Neural progenitor cell (in vitro differentiated cells): ENCODE measurements around the gene CPLANE1. TPM values are rescaled to one million over a fixed set of nuclear protein-coding genes. Genes with fewer than 3 reads are reported as not detected.

Experiments
- DNase-seq: peaks from one replicate; pipeline ENCODE4 v3.0.0-alpha.2; 2016; ENCODE audit warnings: low spot score
- H2AFZ ChIP-seq: fragments of 200-600 bp; sonication (generic); replicated peaks from 2 replicates; pipeline ENCODE4 v1.6.1; 2016; ENCODE audit warnings: antibody characterized with exemption
- H3F3A ChIP-seq: fragments of 200-600 bp; sonication (generic); 2 replicates; pipeline ENCODE4 v1.6.1; 2016; ENCODE audit warnings: antibody characterized with exemption, low read depth
- H3K27ac ChIP-seq: fragments of 200-600 bp; sonication (generic); 2 replicates; pipeline ENCODE4 v1.5.1; 2016; ENCODE audit warnings: mild to moderate bottlenecking
- H3K27me3 ChIP-seq: fragments of 200-600 bp; sonication (generic); 2 replicates; pipeline ENCODE4 v1.6.1; 2016; ENCODE audit warnings: mild to moderate bottlenecking, moderate library complexity
- H3K36me3 ChIP-seq: fragments of 200-600 bp; sonication (generic); 2 replicates; pipeline ENCODE4 v1.5.1; 2016
- H3K4me1 ChIP-seq: fragments of 200-600 bp; sonication (generic); 2 replicates; pipeline ENCODE4 v1.6.1; 2016; ENCODE audit warnings: mixed run types
- H3K4me2 ChIP-seq: fragments of 200-600 bp; sonication (generic); 2 replicates; pipeline ENCODE4 v1.6.1; 2016
- H3K4me3 ChIP-seq: fragments of 200-600 bp; sonication (generic); 2 replicates; pipeline ENCODE4 v1.5.1; 2016
- H3K79me2 ChIP-seq: fragments of 200-600 bp; sonication (generic); 2 replicates; pipeline ENCODE4 v1.6.1; 2016; ENCODE audit warnings: low read depth
- H3K9ac ChIP-seq: fragments of 200-600 bp; sonication (generic); 2 replicates; pipeline ENCODE4 v1.6.1; 2016
- H3K9me3 ChIP-seq: fragments of 200-600 bp; sonication (generic); 2 replicates; pipeline ENCODE4 v1.5.1; 2016; ENCODE audit warnings: low read depth
- H4K20me1 ChIP-seq: fragments of 200-600 bp; sonication (generic); 2 replicates; pipeline ENCODE4 v1.6.1; 2016; ENCODE audit warnings: low read depth
- H3K27ac Mint-ChIP-seq: 3 replicates; pipeline ENCODE4 v1.8.0; 2021; ENCODE audit warnings: mixed read lengths
- H3K27me3 Mint-ChIP-seq: 2 replicates; pipeline ENCODE4 v1.8.0; 2022; ENCODE audit warnings: low read depth, mild to moderate bottlenecking, inconsistent platforms, moderate library complexity, mixed read lengths; ENCODE audit not compliant: insufficient read depth
- H3K36me3 Mint-ChIP-seq: 3 replicates; pipeline ENCODE4 v1.8.0; 2021; ENCODE audit warnings: mixed read lengths
- H3K4me1 Mint-ChIP-seq: 3 replicates; pipeline ENCODE4 v1.8.0; 2021; ENCODE audit warnings: mixed read lengths
- H3K4me3 Mint-ChIP-seq: 3 replicates; pipeline ENCODE4 v1.8.0; 2021; ENCODE audit warnings: mild to moderate bottlenecking, moderate library complexity, mixed read lengths
- H3K9me3 Mint-ChIP-seq: 3 replicates; pipeline ENCODE4 v1.8.0; 2020; ENCODE audit warnings: mixed read lengths
- EZH2 ChIP-seq: fragments of 200-600 bp; sonication (generic); IDR thresholded peaks from 2 replicates; pipeline ENCODE4 v1.6.1; 2017; ENCODE audit warnings: antibody characterized with exemption, mild to moderate bottlenecking, moderate library complexity
- EZH2phosphoT487 ChIP-seq: fragments of 200-600 bp; sonication (generic); IDR thresholded peaks from 2 replicates; pipeline ENCODE4 v1.6.1; 2017; ENCODE audit warnings: antibody characterized with exemption
- small RNA-seq: library from RNA; depleted of rRNA; stranded (forward); fragments of <200 nt; gene quantifications from one replicate; pipeline ENCODE3, GENCODE V24; 2015
- total RNA-seq: library from RNA; depleted of rRNA; stranded (reverse); fragments of >200 nt; gene quantifications from 2 replicates; pipeline ENCODE4 v1.2.3, GENCODE V29; 2015; ENCODE audit warnings: low replicate concordance
- TF ChIP-seq, protein P1 (sequence below): fragments of 200-600 bp; sonication (generic); IDR thresholded peaks from 2 replicates; pipeline ENCODE4 v1.5.1; 2017; ENCODE audit warnings: antibody characterized with exemption, mild to moderate bottlenecking

CPLANE1 gene
- total RNA-seq, 1 donor from 2014 or later, result 23.4 TPM

DNA sequence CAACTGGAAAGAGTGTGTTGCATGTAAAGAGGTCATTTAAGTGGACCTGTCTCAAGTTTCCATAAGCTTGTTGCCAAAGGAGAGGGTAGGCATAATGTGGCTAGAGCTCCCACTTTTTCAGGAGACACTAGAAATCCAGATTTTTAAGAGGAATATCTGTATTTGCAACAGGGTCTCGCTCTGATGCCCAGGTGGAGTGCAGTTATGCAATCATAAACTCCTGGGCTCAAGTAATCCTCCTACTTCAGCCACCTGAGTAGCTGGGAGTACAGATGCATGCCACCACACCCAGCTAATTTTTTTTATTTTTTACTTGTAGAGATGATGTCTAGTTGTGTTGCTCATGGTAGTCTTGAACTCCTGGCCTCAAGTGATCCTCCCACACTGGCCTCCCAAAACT, 189.1 kb downstream of the CPLANE1 start:
- H2AFZ ChIP-seq, result no peak overlapping the region
- H3K9me3 ChIP-seq, result no peaks in the 10 kb centered on the region
- no peak overlapping the region for H3K27ac ChIP-seq
- H3K9ac ChIP-seq, result no peak overlapping the region
- Mint-ChIP-seq H3K36me3 (peaks cover 17% of the 10 kb centered on the region), H3K27me3 (no peaks in the 10 kb centered on the region), H3K4me3 (no peak overlapping the region), H3K27ac (no peak overlapping the region), H3K9me3 (no peaks in the 10 kb centered on the region), H3K4me1 (no peaks in the 10 kb centered on the region)
- no peaks in the 10 kb centered on the region for H3F3A ChIP-seq
- H3K4me3 ChIP-seq, result no peak overlapping the region
- H3K36me3 ChIP-seq, result peaks cover 21% of the 10 kb centered on the region
- TF ChIP-seq, protein P1, sequence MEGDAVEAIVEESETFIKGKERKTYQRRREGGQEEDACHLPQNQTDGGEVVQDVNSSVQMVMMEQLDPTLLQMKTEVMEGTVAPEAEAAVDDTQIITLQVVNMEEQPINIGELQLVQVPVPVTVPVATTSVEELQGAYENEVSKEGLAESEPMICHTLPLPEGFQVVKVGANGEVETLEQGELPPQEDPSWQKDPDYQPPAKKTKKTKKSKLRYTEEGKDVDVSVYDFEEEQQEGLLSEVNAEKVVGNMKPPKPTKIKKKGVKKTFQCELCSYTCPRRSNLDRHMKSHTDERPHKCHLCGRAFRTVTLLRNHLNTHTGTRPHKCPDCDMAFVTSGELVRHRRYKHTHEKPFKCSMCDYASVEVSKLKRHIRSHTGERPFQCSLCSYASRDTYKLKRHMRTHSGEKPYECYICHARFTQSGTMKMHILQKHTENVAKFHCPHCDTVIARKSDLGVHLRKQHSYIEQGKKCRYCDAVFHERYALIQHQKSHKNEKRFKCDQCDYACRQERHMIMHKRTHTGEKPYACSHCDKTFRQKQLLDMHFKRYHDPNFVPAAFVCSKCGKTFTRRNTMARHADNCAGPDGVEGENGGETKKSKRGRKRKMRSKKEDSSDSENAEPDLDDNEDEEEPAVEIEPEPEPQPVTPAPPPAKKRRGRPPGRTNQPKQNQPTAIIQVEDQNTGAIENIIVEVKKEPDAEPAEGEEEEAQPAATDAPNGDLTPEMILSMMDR, result no peak
- no peak for TF ChIP-seq EZH2
- no peak for TF ChIP-seq EZH2phosphoT487
- H3K79me2 ChIP-seq, result no peaks in the 10 kb centered on the region
- no peaks in the 10 kb centered on the region for H3K4me1 ChIP-seq
- H3K27me3 ChIP-seq, result no peaks in the 10 kb centered on the region
- DNase-seq, result no peak
- no peaks in the 10 kb centered on the region for H4K20me1 ChIP-seq
- H3K4me2 ChIP-seq, result no peak overlapping the region

DNA sequence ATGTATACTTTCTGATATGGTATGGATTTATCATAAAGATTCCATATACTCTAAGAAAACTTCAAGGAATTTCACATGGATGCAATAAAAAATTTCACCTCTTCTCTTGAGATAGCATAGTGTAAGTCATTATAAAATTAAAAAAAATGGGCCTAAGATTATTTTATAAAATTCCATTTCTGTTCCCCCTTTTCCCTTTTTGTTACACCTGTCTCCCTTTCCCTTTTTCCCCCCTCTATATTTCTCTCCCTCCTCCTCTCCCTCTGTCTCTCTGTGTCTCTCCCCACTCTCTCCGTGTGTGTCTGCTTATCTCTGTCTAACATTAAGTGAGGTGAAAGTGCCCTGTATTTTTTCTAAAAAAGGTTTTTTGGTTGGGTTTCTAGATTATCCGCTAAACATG, 192.4 kb downstream of the CPLANE1 start:
- peaks cover 20% of the 10 kb centered on the region for H3K36me3 Mint-ChIP-seq
- Histone ChIP-seq H3K4me3 (no peak overlapping the region), H3K79me2 (no peaks in the 10 kb centered on the region), H3K9me3 (no peaks in the 10 kb centered on the region), H3K27ac (no peak overlapping the region), H3F3A (no peaks in the 10 kb centered on the region), H3K36me3 (peaks cover 35% of the 10 kb centered on the region), H3K27me3 (no peaks in the 10 kb centered on the region), H3K4me2 (no peak overlapping the region), H3K9ac (no peak overlapping the region), H2AFZ (no peak overlapping the region), H4K20me1 (no peaks in the 10 kb centered on the region), H3K4me1 (no peaks in the 10 kb centered on the region)
- H3K27ac Mint-ChIP-seq, result no peak overlapping the region
- no peak for DNase-seq
- TF ChIP-seq, protein P1, result no peak
- TF ChIP-seq EZH2 (no peak), EZH2phosphoT487 (no peak)
- H3K4me3 Mint-ChIP-seq, result no peak overlapping the region
- no peaks in the 10 kb centered on the region for H3K27me3 Mint-ChIP-seq
- no peaks in the 10 kb centered on the region for H3K9me3 Mint-ChIP-seq
- no peaks in the 10 kb centered on the region for H3K4me1 Mint-ChIP-seq

Small RNA genes within 50 kb of the gene (small RNA-seq; reads per million reads assigned to genes)
- gene C8orf59P2, result not detected

Other genes starting within 250 kb of the CPLANE1 start
- 70.2 and 89.3 TPM in 2 replicates for gene NUP155, start 121.7 kb upstream of the CPLANE1 start, total RNA-seq
- gene WDR70, start 129.9 kb upstream of the CPLANE1 start, total RNA-seq, result 42.6 and 46.2 TPM in 2 replicates